OCI-LY3 (cell line): Measurements from ENCODE around the gene EWSR1.

Experiments used
- H2AFZ ChIP-seq: fragments of 200-600, 300-600 bp; shearing (Covaris generic); 2 replicates; pipeline ENCODE4 v1.6.0; 2014; ENCODE audit warnings: antibody characterized with exemption, low read depth, low read length
- H3K27ac ChIP-seq: fragments of 200-600, 300-600 bp; sonication (generic); 2 replicates; pipeline ENCODE4 v1.5.1; 2014; ENCODE audit warnings: mild to moderate bottlenecking, low read length, moderate library complexity, mixed read lengths
- H3K27me3 ChIP-seq: fragments of 200-600, 300-600 bp; sonication (generic); 2 replicates; pipeline ENCODE4 v1.6.1; 2014; ENCODE audit warnings: low read depth, low read length, mixed read lengths
- H3K36me3 ChIP-seq: fragments of 200-600, 300-600 bp; sonication (generic); replicated peaks from 2 replicates; pipeline ENCODE3; 2014; ENCODE audit warnings: low read depth, low read length, mixed read lengths
- H3K4me1 ChIP-seq: fragments of 300-600, 200-600 bp; sonication (generic); 2 replicates; pipeline ENCODE4 v1.6.1; 2014; ENCODE audit warnings: low read length, mixed read lengths
- H3K4me2 ChIP-seq: fragments of 200-600, 300-600 bp; sonication (generic); 2 replicates; pipeline ENCODE4 v1.6.1; 2014; ENCODE audit warnings: low read length, mixed read lengths
- H3K4me3 ChIP-seq: fragments of 300-600, 200-600 bp; sonication (generic); 2 replicates; pipeline ENCODE4 v1.5.1; 2014; ENCODE audit warnings: antibody characterized with exemption, mild to moderate bottlenecking, low read length, moderate library complexity
- H3K79me2 ChIP-seq: fragments of 300-600, 200-600 bp; shearing (Covaris generic); 2 replicates; pipeline ENCODE4 v1.6.1; 2014; ENCODE audit warnings: mild to moderate bottlenecking, low read length, mixed read lengths
- H3K9ac ChIP-seq: fragments of 300-600, 200-600 bp; shearing (Covaris generic); 2 replicates; pipeline ENCODE4 v1.6.0; 2014; ENCODE audit warnings: mild to moderate bottlenecking, low read length, moderate library complexity
- H3K9me3 ChIP-seq: fragments of 200-600, 300-600 bp; shearing (Covaris generic); 2 replicates; pipeline ENCODE4 v1.6.1; 2014; ENCODE audit warnings: low read length, mixed read lengths; ENCODE audit not compliant: insufficient read depth
- H4K20me1 ChIP-seq: fragments of 200-600, 300-600 bp; sonication (generic); 2 replicates; pipeline ENCODE4 v1.6.1; 2016; ENCODE audit warnings: low read length, mixed read lengths; ENCODE audit not compliant: insufficient read depth
- CTCF ChIP-seq: fragments of 200-600, 300-600 bp; sonication (generic); IDR thresholded peaks from 2 replicates; pipeline ENCODE4 v1.5.1; 2014; ENCODE audit warnings: antibody characterized with exemption, low read length, low read depth
- EZH2phosphoT487 ChIP-seq: fragments of 200-600 bp; shearing (Covaris generic); IDR thresholded peaks from 2 replicates; pipeline ENCODE4 v1.6.1; 2018; ENCODE audit warnings: antibody characterized with exemption, mixed run types, low read depth

The EWSR1 gene

DNA sequence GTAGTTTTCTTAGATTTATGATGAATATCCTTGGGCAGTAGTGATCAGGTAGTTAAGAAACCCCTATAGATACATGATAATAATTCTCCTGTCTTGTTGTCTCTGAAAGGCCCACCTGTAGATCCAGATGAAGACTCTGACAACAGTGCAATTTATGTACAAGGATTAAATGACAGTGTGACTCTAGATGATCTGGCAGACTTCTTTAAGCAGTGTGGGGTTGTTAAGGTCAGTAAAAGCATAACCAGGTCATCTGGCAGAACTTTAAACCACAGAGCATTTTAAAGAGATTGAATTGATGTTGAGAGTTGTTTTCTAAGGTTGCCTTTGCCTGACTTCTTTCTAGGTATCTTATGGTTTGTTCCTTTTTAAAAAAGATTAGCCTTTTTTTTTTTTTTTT lies 24.3 kb downstream of the EWSR1 start:
- Histone ChIP-seq H3K4me2 (no peak overlapping the region), H3K9ac (no peak overlapping the region), H3K4me3 (no peak overlapping the region), H3K36me3 (peaks cover 91% of the 10 kb centered on the region), H3K27ac (no peak overlapping the region), H3K9me3 (no peaks in the 10 kb centered on the region), H4K20me1 (peaks cover 65% of the 10 kb centered on the region), H3K4me1 (peaks cover 19% of the 10 kb centered on the region), H3K27me3 (no peaks in the 10 kb centered on the region), H2AFZ (no peak overlapping the region), H3K79me2 (peaks cover 49% of the 10 kb centered on the region)
- no peak for TF ChIP-seq EZH2phosphoT487
- no peak for TF ChIP-seq CTCF

GRCh38 chr22:29298641-29299040 lies 30.6 kb downstream of the EWSR1 start:
- Histone ChIP-seq H4K20me1 (peaks cover 53% of the 10 kb centered on the region), H3K36me3 (peaks cover 65% of the 10 kb centered on the region), H3K9me3 (no peaks in the 10 kb centered on the region), H3K4me3 (no peak overlapping the region), H3K27ac (no peak overlapping the region), H3K4me1 (no peaks in the 10 kb centered on the region), H3K4me2 (no peak overlapping the region), H3K9ac (no peak overlapping the region), H3K27me3 (no peaks in the 10 kb centered on the region), H2AFZ (no peak overlapping the region), H3K79me2 (0 out of 2 replicates have a peak, but pooled peaks cover 3% of the 10 kb centered on the region)
- TF ChIP-seq EZH2phosphoT487 (no peak), CTCF (no peak)

- Histone ChIP-seq H2AFZ (no peak overlapping the region), H3K27me3 (no peaks in the 10 kb centered on the region), H3K4me1 (no peaks in the 10 kb centered on the region), H4K20me1 (peaks cover 50% of the 10 kb centered on the region), H3K4me2 (no peak overlapping the region), H3K9ac (no peak overlapping the region), H3K79me2 (0 out of 2 replicates have a peak, but pooled peaks cover 3% of the 10 kb centered on the region), H3K4me3 (no peak overlapping the region), H3K27ac (no peak overlapping the region), H3K9me3 (no peaks in the 10 kb centered on the region), H3K36me3 (peaks cover 59% of the 10 kb centered on the region)
- no peak for TF ChIP-seq CTCF
- TF ChIP-seq EZH2phosphoT487 = no peak
Observed at GRCh38 chr22:29299136-29299900, 31.2 kb downstream of the EWSR1 start.

DNA sequence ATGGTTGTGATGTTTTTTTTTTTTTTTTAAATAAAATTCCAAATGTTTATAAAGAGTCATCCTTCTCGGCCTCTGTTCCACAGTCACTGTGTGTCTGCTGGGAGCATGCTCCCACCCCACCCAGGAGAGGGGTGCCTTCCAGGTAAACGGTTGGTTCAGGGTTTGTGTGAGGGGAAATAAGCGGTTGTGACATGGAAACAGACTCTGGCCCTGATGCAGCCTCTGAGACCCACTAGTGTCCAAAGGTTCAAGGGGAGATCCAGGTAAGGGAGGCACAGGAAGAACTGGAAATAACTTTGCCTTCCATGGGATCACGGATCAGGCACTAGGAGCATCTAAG lies 32.4 kb downstream of the EWSR1 start:
- no peak overlapping the region for H3K4me3 ChIP-seq
- no peak overlapping the region for H3K4me2 ChIP-seq
- peaks cover 49% of the 10 kb centered on the region for H4K20me1 ChIP-seq

More for the DNA sequence above, 32.4 kb downstream of the EWSR1 start:
- no peaks in the 10 kb centered on the region for H3K9me3 ChIP-seq
- no peak overlapping the region for H3K27ac ChIP-seq
- H3K9ac ChIP-seq = no peak overlapping the region
- H3K27me3 ChIP-seq = no peaks in the 10 kb centered on the region
- H3K79me2 ChIP-seq = 0 out of 2 replicates have a peak, but pooled peaks cover 3% of the 10 kb centered on the region
- peaks cover 52% of the 10 kb centered on the region for H3K36me3 ChIP-seq
- TF ChIP-seq CTCF (no peak), EZH2phosphoT487 (no peak)
- H3K4me1 ChIP-seq = no peaks in the 10 kb centered on the region
- H2AFZ ChIP-seq = no peak overlapping the region
